ENCODE data around the gene POU5F2.

POU5F2 gene

GRCh38 chr5:93731987-93732386, 9.4 kb downstream of the POU5F2 start:
- H3K4me3 Mint-ChIP-seq: no peak overlapping the region
- no peak for ATAC-seq (replicated peaks)

GRCh38 chr5:93726595-93726994, 14.8 kb downstream of the POU5F2 start:
- Mint-ChIP-seq H3K27ac (no peak overlapping the region), H3K4me1 (ENCODE audit: low read depth in 2 of 2) (peaks cover under 1 to 4% of the 10 kb centered on the region in 2 donors), H3K27me3 (no peaks in the 10 kb centered on the region), H3K4me3 (no peak overlapping the region), H3K36me3 (ENCODE audit: insufficient read depth) (no peaks in the 10 kb centered on the region), H3K9me3 (no peaks in the 10 kb centered on the region)
- no peak for DNase-seq
- ATAC-seq (replicated peaks): no peak

More at GRCh38 chr5:93731987-93732386, 9.4 kb downstream of the POU5F2 start:
- no peak for DNase-seq
- H3K4me1 Mint-ChIP-seq (ENCODE audit: low read depth in 2 of 2): peaks cover 0 to 4% of the 10 kb centered on the region in 2 donors
- no peaks in the 10 kb centered on the region for H3K9me3 Mint-ChIP-seq
- no peaks in the 10 kb centered on the region for H3K27me3 Mint-ChIP-seq
- H3K36me3 Mint-ChIP-seq (ENCODE audit: insufficient read depth): peaks cover 5% of the 10 kb centered on the region
- H3K27ac Mint-ChIP-seq: peak overlapping the region in 1 of 2 donors; percentile 71

DNA sequence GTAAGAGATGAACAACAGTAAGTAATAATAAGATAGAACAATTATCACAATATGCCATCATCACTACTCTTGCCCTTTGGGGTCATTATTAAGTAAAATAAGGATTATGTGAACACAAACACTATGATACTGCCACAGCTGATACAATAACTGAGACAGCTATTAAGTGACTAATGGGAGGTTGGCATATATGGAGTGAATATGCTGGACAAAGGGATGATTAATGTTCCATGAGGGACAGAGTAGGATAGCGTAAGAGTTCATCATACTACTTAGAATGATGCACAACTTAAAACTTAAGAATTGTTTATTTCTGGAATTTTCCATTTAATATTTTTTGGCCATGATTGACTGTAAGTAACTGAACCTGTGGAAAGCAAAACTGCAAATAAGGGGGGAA, 16.6 kb downstream of the POU5F2 start:
- no peak overlapping the region for H3K4me3 Mint-ChIP-seq
- ATAC-seq (replicated peaks): no peak
- no peak for DNase-seq
- H3K27ac Mint-ChIP-seq: no peak overlapping the region
- peaks cover 2 to 8% of the 10 kb centered on the region in 2 donors for H3K4me1 Mint-ChIP-seq (ENCODE audit: low read depth in 2 of 2)
- no peaks in the 10 kb centered on the region for H3K27me3 Mint-ChIP-seq
- H3K9me3 Mint-ChIP-seq: no peaks in the 10 kb centered on the region
- no peaks in the 10 kb centered on the region for H3K36me3 Mint-ChIP-seq (ENCODE audit: insufficient read depth)

DNA sequence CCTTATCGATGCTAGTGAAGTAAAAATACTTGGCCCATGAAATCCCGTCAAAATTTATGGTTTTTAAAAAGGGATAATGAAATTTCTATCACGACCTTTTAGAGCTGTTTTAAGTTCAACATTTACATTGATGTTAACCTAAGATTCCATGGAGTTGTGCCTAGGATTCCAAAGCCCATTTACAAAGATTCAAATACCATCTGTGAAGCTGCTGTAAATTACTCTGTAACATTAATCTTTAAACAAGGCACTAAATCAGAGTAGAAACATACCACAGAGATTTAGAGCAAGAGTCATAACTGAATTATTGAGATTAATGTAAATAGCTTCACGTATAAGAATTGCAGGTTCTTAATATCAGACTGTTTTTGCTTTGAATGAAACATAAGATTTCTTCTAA, 17.7 kb downstream of the POU5F2 start:
- Mint-ChIP-seq H3K36me3 (ENCODE audit: insufficient read depth) (no peaks in the 10 kb centered on the region), H3K4me1 (ENCODE audit: low read depth in 2 of 2) (peaks cover 3 to 12% of the 10 kb centered on the region in 2 donors)

GRCh38 chr5:93723005-93723404, 18.4 kb downstream of the POU5F2 start:
- Mint-ChIP-seq H3K36me3 (ENCODE audit: insufficient read depth) (no peaks in the 10 kb centered on the region), H3K27ac (no peak overlapping the region), H3K4me3 (no peak overlapping the region), H3K4me1 (ENCODE audit: low read depth in 2 of 2) (peaks cover 5 to 12% of the 10 kb centered on the region in 2 donors), H3K9me3 (no peaks in the 10 kb centered on the region), H3K27me3 (no peaks in the 10 kb centered on the region)
- no peak for ATAC-seq (replicated peaks)
- DNase-seq: no peak

More for the DNA sequence above, 17.7 kb downstream of the POU5F2 start:
- Mint-ChIP-seq H3K4me3 (no peak overlapping the region), H3K27ac (no peak overlapping the region), H3K27me3 (no peaks in the 10 kb centered on the region), H3K9me3 (no peaks in the 10 kb centered on the region)
- ATAC-seq (replicated peaks) (no peak), DNase-seq (no peak)

- Mint-ChIP-seq H3K36me3 (ENCODE audit: insufficient read depth) (no peaks in the 10 kb centered on the region), H3K27me3 (no peaks in the 10 kb centered on the region), H3K9me3 (no peaks in the 10 kb centered on the region), H3K27ac (no peak overlapping the region), H3K4me3 (no peak overlapping the region), H3K4me1 (ENCODE audit: low read depth in 2 of 2) (peaks cover 5 to 12% of the 10 kb centered on the region in 2 donors)
- ATAC-seq (replicated peaks) (no peak), DNase-seq (no peak)
Measured at GRCh38 chr5:93722588-93722987, 18.8 kb downstream of the POU5F2 start.

DNA sequence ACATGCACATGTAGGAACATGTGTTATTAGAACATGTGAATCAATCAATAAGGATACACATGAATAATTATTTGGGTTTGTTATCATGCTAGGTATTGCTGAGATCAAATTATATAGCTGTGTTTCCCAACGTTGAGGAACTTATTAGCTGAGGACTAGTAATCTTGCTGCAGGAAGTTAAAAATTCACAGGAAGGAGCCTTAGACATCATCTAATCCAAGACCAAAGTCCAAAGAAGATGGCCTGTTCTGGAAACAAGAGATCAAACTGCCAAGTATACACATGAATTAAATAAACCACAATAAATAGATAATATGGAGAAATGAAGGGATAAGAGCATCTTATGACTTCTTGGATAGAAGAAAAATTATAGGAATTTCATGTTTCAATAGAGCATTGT, 19.9 kb downstream of the POU5F2 start:
- Mint-ChIP-seq H3K4me1 (ENCODE audit: low read depth in 2 of 2) (peaks cover 5 to 15% of the 10 kb centered on the region in 2 donors), H3K9me3 (no peaks in the 10 kb centered on the region), H3K27me3 (no peaks in the 10 kb centered on the region), H3K36me3 (ENCODE audit: insufficient read depth) (no peaks in the 10 kb centered on the region), H3K4me3 (no peak overlapping the region), H3K27ac (no peak overlapping the region)
- no peak for DNase-seq
- no peak for ATAC-seq (replicated peaks)

DNA sequence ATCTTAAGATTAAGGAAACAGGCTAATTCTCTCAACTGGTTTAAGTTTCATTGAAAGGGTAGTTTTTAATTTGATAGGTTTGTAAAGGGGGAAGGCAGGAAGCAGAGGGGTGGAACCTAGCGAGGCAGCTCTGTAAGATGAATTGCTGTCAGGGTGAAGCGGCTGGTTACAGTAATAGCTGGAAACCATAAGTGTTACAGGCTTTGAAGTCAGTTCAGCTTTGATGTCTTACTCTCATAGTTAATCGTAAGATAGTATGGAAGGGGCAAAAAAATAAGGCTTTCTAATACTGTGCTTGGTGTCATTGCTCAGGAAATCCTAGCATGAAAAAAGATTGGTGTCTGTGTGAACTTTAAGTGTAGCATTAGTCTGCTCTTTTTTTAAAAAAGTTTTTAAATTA, 20.3 kb downstream of the POU5F2 start:
- H3K36me3 Mint-ChIP-seq (ENCODE audit: insufficient read depth): no peaks in the 10 kb centered on the region
- peaks cover 5 to 16% of the 10 kb centered on the region in 2 donors for H3K4me1 Mint-ChIP-seq (ENCODE audit: low read depth in 2 of 2)
- H3K27ac Mint-ChIP-seq: no peak overlapping the region
- no peaks in the 10 kb centered on the region for H3K27me3 Mint-ChIP-seq
- no peak for DNase-seq
- H3K4me3 Mint-ChIP-seq: no peak overlapping the region
- ATAC-seq (replicated peaks): no peak
- H3K9me3 Mint-ChIP-seq: no peaks in the 10 kb centered on the region

- DNase-seq: no peak
- H3K27ac Mint-ChIP-seq: no peak overlapping the region
- no peak for ATAC-seq (replicated peaks)
- peaks cover 9 to 20% of the 10 kb centered on the region in 2 donors for H3K4me1 Mint-ChIP-seq (ENCODE audit: low read depth in 2 of 2)
- H3K36me3 Mint-ChIP-seq (ENCODE audit: insufficient read depth): no peaks in the 10 kb centered on the region
- H3K9me3 Mint-ChIP-seq: no peaks in the 10 kb centered on the region
- H3K27me3 Mint-ChIP-seq: no peaks in the 10 kb centered on the region
- no peak overlapping the region for H3K4me3 Mint-ChIP-seq
Measured at GRCh38 chr5:93717162-93717561, 24.2 kb downstream of the POU5F2 start.

- H3K36me3 Mint-ChIP-seq (ENCODE audit: insufficient read depth): no peaks in the 10 kb centered on the region
- no peaks in the 10 kb centered on the region for H3K27me3 Mint-ChIP-seq
- no peak overlapping the region for H3K4me3 Mint-ChIP-seq
- no peak for DNase-seq
- H3K9me3 Mint-ChIP-seq: no peaks in the 10 kb centered on the region
- no peak overlapping the region for H3K27ac Mint-ChIP-seq
- no peak for ATAC-seq (replicated peaks)
- H3K4me1 Mint-ChIP-seq (ENCODE audit: low read depth in 2 of 2): peaks cover 7 to 25% of the 10 kb centered on the region in 2 donors
Measured at GRCh38 chr5:93716453-93716852, 24.9 kb downstream of the POU5F2 start.

GRCh38 chr5:93715761-93716160, 25.6 kb downstream of the POU5F2 start:
- Mint-ChIP-seq H3K9me3 (no peaks in the 10 kb centered on the region), H3K4me3 (no peak overlapping the region), H3K4me1 (ENCODE audit: low read depth in 2 of 2) (peaks cover 7 to 19% of the 10 kb centered on the region in 2 donors), H3K36me3 (ENCODE audit: insufficient read depth) (no peaks in the 10 kb centered on the region), H3K27me3 (no peaks in the 10 kb centered on the region), H3K27ac (no peak overlapping the region)
- ATAC-seq (replicated peaks) (no peak), DNase-seq (no peak)

GRCh38 chr5:93715327-93715726, 26.1 kb downstream of the POU5F2 start:
- Mint-ChIP-seq H3K27ac (no peak overlapping the region), H3K4me1 (ENCODE audit: low read depth in 2 of 2) (peaks cover 7 to 19% of the 10 kb centered on the region in 2 donors), H3K9me3 (no peaks in the 10 kb centered on the region), H3K36me3 (ENCODE audit: insufficient read depth) (no peaks in the 10 kb centered on the region), H3K4me3 (no peak overlapping the region), H3K27me3 (no peaks in the 10 kb centered on the region)
- no peak for DNase-seq
- ATAC-seq (replicated peaks): no peak

GRCh38 chr5:93708442-93708841, 33.0 kb downstream of the POU5F2 start:
- Mint-ChIP-seq H3K27me3 (no peaks in the 10 kb centered on the region), H3K4me3 (no peak overlapping the region), H3K36me3 (ENCODE audit: insufficient read depth) (no peaks in the 10 kb centered on the region), H3K9me3 (no peaks in the 10 kb centered on the region), H3K4me1 (ENCODE audit: low read depth in 2 of 2) (peaks cover 0 to 16% of the 10 kb centered on the region in 2 donors), H3K27ac (no peak overlapping the region)
- no peak for ATAC-seq (replicated peaks)
- DNase-seq: no peak

DNA sequence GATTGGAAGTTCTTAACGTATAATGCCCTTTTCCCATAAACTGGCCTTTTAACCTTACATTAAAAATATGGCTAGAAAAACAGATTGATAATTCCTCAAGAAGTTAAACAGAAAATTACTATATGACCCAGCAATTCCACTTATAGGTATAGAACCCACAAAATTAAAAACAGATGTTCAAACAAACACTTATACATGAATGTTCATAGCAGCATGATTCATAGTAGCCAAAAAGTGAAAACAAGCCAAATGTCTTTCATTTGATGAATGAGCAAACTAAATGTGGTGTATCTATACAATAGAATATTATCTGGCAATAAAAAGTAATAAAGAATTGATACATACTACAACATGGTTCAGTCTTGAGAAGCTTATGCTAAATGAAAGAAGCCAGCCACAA, 35.5 kb downstream of the POU5F2 start:
- Mint-ChIP-seq H3K27ac (no peak overlapping the region), H3K27me3 (no peaks in the 10 kb centered on the region), H3K36me3 (ENCODE audit: insufficient read depth) (no peaks in the 10 kb centered on the region), H3K4me3 (no peak overlapping the region), H3K9me3 (no peaks in the 10 kb centered on the region), H3K4me1 (ENCODE audit: low read depth in 2 of 2) (peaks cover 0 to 16% of the 10 kb centered on the region in 2 donors)
- no peak for DNase-seq
- no peak for ATAC-seq (replicated peaks)

DNA sequence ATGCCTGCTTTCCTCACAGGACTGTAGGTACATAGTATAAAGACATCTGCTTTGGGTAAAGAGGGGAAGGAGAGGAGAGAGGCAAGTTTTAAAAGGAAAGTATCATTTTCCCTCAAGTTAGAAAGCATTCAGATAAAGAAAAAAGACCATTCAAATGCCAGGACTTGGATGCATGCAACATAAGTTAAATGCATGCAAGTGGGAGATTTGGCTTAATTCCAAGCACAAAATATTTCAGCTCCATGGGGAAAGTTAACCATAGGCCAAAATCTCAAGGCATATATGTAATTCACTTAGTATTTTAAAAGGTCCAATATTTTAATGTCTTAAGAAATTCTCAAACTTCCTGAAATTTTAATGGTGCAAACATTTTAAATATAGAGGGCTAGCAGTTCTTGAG, 36.4 kb downstream of the POU5F2 start:
- peaks cover 0 to 16% of the 10 kb centered on the region in 2 donors for H3K4me1 Mint-ChIP-seq (ENCODE audit: low read depth in 2 of 2)
- ATAC-seq (replicated peaks) (no peak), DNase-seq (no peak)
- H3K36me3 Mint-ChIP-seq (ENCODE audit: insufficient read depth): no peaks in the 10 kb centered on the region
- no peaks in the 10 kb centered on the region for H3K27me3 Mint-ChIP-seq
- H3K27ac Mint-ChIP-seq: peak overlapping the region in 1 of 2 donors; percentile 67
- no peaks in the 10 kb centered on the region for H3K9me3 Mint-ChIP-seq
- no peak overlapping the region for H3K4me3 Mint-ChIP-seq

All from effector memory CD8-positive, alpha-beta T cell (primary cell).